ENCODE data around the gene SAMD4A. TPM values are rescaled to one million over a fixed set of nuclear protein-coding genes. Genes with fewer than 3 reads are reported as not detected.

Gene SAMD4A
- total and polyA plus RNA-seq, 11 donors: 45.0 to 247 (median 138) TPM

GRCh38 chr14:54685286-54685845, 118.4 kb downstream of the SAMD4A start:
- WGBS, 4 donors: 71 to 91% (median 83%) methylated on average over 4 of the region's 4 CpGs
- H3K4me1 ChIP-seq: peaks cover 15 to 91% (median 64%) of the 10 kb centered on the region in 12 donors
- intact Hi-C loops (cut with DNase I): loop anchor here in 5 of 10 donors (2.0 to 5.0 kb wide), 3 partner anchors 33 to 37 kb away; no protein-coding TSS in a partner anchor

GRCh38 chr14:54686219-54686870, 119.4 kb downstream of the SAMD4A start:
- no peaks in the 10 kb centered on the region for H3K36me3 ChIP-seq
- peak overlapping the region; percentile 78 to 95 (median 88) for H3K27ac ChIP-seq
- intact Hi-C loops (cut with DNase I): loop anchor here in 5 of 10 donors (2.0 to 5.0 kb wide), 3 partner anchors 14 to 36 kb away; no protein-coding TSS in a partner anchor
- H3K4me1 ChIP-seq: peaks cover 15 to 91% (median 69%) of the 10 kb centered on the region in 12 donors
- DNase-seq: peak in 4 of 5 donors; percentile 52 to 79 (median 70)
- no peaks in the 10 kb centered on the region for H3K9me3 ChIP-seq
- H3K27me3 ChIP-seq: no peaks in the 10 kb centered on the region
- peak overlapping the region in 4 of 12 donors; percentile 10 to 31 (median 26) for H3K4me3 ChIP-seq
- 15 to 29% (median 22%) methylated on average over 8 of the region's 8 CpGs for WGBS, 4 donors
- no peak for TF ChIP-seq POLR2A (IDR thresholded peaks at IDR 0.05)
- no peak for TF ChIP-seq CTCF (IDR thresholded peaks at IDR 0.05)
- ATAC-seq: peak; percentile 48 to 77 (median 68)

More at GRCh38 chr14:54685286-54685845, 118.4 kb downstream of the SAMD4A start:
- TF ChIP-seq POLR2A (IDR thresholded peaks at IDR 0.05) (no peak), CTCF (IDR thresholded peaks at IDR 0.05) (no peak)
- no peak for ATAC-seq
- DNase-seq: no peak
- no peaks in the 10 kb centered on the region for H3K27me3 ChIP-seq
- H3K27ac ChIP-seq: peak overlapping the region in 11 of 12 donors; percentile 79 to 95 (median 88)
- no peak overlapping the region for H3K4me3 ChIP-seq
- H3K36me3 ChIP-seq: no peaks in the 10 kb centered on the region
- no peaks in the 10 kb centered on the region for H3K9me3 ChIP-seq

GRCh38 chr14:54686871-54687749, 120.2 kb downstream of the SAMD4A start:
- Histone ChIP-seq H3K27me3 (no peaks in the 10 kb centered on the region), H3K4me3 (peak overlapping the region in 6 of 12 donors; percentile 9 to 31 (median 20)), H3K9me3 (no peaks in the 10 kb centered on the region), H3K4me1 (peaks cover 15 to 91% (median 70%) of the 10 kb centered on the region in 12 donors), H3K27ac (peak overlapping the region; percentile 78 to 95 (median 88)), H3K36me3 (no peaks in the 10 kb centered on the region)
- 43 to 52% (median 45%) methylated on average over 8 of the region's 8 CpGs for WGBS, 4 donors
- intact Hi-C loops (cut with DNase I): loop anchor here in 5 of 10 donors (2.0 to 5.0 kb wide), 3 partner anchors 14 to 35 kb away; no protein-coding TSS in a partner anchor
- TF ChIP-seq CTCF (IDR thresholded peaks at IDR 0.05) (no peak), POLR2A (IDR thresholded peaks at IDR 0.05) (no peak)
- DNase-seq: peak in 3 of 5 donors; percentile 37 to 65 (median 50)
- ATAC-seq: peak; percentile 11 to 73 (median 69)
